Osteoblast (primary cell): ENCODE data around the gene ATRNL1. TPM values are rescaled to one million over a fixed set of nuclear protein-coding genes. Genes with fewer than 3 reads are reported as not detected.

ENCODE experiments used
- DNase-seq: peaks from one replicate; pipeline ENCODE4 v3.0.0; 2011; ENCODE audit warnings: low spot score, mixed read lengths; ENCODE audit not compliant: insufficient read length; ENCODE audit errors: missing footprints
- H2AFZ ChIP-seq: 2 replicates; pipeline ENCODE4 v1.6.0; 2011; ENCODE audit warnings: mild to moderate bottlenecking, low read length
- H3K27ac ChIP-seq: 2 replicates; pipeline ENCODE4 v1.5.1; 2011; ENCODE audit warnings: mild to moderate bottlenecking, low read depth, low read length, moderate library complexity
- H3K27me3 ChIP-seq: 2 replicates; pipeline ENCODE4 v1.6.0; 2012; ENCODE audit warnings: mild to moderate bottlenecking, control low read depth, inconsistent platforms, low read length, moderate library complexity; ENCODE audit not compliant: insufficient read depth
- H3K36me3 ChIP-seq: 2 replicates; pipeline ENCODE4 v1.5.1; 2011; ENCODE audit warnings: mild to moderate bottlenecking, low read length, control low read depth, moderate library complexity; ENCODE audit not compliant: insufficient read depth
- H3K4me1 ChIP-seq: 2 replicates; pipeline ENCODE4 v1.5.1; 2011; ENCODE audit warnings: mild to moderate bottlenecking, low read length, control low read depth, moderate library complexity; ENCODE audit not compliant: insufficient read depth
- H3K4me2 ChIP-seq: 2 replicates; pipeline ENCODE4 v1.6.0; 2011; ENCODE audit warnings: mild to moderate bottlenecking, low read length; ENCODE audit not compliant: insufficient read depth
- H3K4me3 ChIP-seq: fragments of 200-600 bp; sonication (generic); 3 replicates; pipeline ENCODE4 v1.5.1; 2012; ENCODE audit warnings: mild to moderate bottlenecking, low read length, inconsistent platforms; ENCODE audit not compliant: insufficient read depth
- H3K79me2 ChIP-seq: 2 replicates; pipeline ENCODE4 v1.6.0; 2012; ENCODE audit warnings: mild to moderate bottlenecking, low read length, control low read depth, inconsistent platforms; ENCODE audit not compliant: insufficient read depth
- H3K9me3 ChIP-seq: 2 replicates; pipeline ENCODE4 v1.5.1; 2011; ENCODE audit warnings: low read depth, low read length, control low read depth
- H4K20me1 ChIP-seq: 2 replicates; pipeline ENCODE4 v1.6.0; 2012; ENCODE audit warnings: mild to moderate bottlenecking, low read length, control low read depth; ENCODE audit not compliant: insufficient read depth
- CTCF ChIP-seq: IDR thresholded peaks from 2 replicates; pipeline ENCODE4 v1.5.1; 2011; ENCODE audit warnings: mild to moderate bottlenecking, low read depth, low read length, moderate library complexity; ENCODE audit errors: extremely low read depth
- total RNA-seq: library from RNA; depleted of rRNA; stranded (reverse); fragments of >200 nt; gene quantifications from 2 replicates; pipeline ENCODE4 v1.2.3, GENCODE V29; 2012

ATRNL1 gene
- total RNA-seq, 1 donor, result 1.4 TPM

- TF ChIP-seq CTCF, result no peak
- Histone ChIP-seq H3K9me3 (no peaks in the 10 kb centered on the region), H2AFZ (no peak overlapping the region), H3K4me3 (no peak overlapping the region), H3K79me2 (no peaks in the 10 kb centered on the region), H3K27ac (no peak overlapping the region), H3K4me1 (no peaks in the 10 kb centered on the region), H3K36me3 (no peaks in the 10 kb centered on the region), H3K4me2 (no peak overlapping the region), H4K20me1 (no peaks in the 10 kb centered on the region), H3K27me3 (no peaks in the 10 kb centered on the region)
- no peak for DNase-seq
These were observed 788.9 kb downstream of the ATRNL1 start for GRCh38 chr10:115882021-115882420.

DNA sequence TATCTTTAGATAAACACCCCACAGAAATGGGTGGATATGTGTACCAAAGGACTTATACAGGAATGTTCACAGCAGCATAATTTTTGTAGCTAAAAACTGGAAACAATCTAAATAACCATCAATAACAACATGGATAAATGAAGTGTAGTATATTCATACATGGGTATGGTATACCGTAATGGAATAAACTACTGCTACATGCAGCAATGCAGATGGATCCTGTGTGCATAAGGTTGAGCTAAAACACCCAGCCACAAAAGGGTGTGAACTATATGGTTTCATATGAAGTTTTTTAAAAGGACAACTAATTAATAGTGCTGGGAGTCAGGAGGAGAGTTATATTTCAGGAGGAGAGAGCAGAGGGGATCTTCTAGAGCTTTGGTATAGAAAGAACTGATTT is 790.2 kb downstream of the ATRNL1 start:
- Histone ChIP-seq H3K4me3 (no peak overlapping the region), H3K4me2 (no peak overlapping the region), H3K79me2 (no peaks in the 10 kb centered on the region)

GRCh38 chr10:115884331-115884730 is 791.2 kb downstream of the ATRNL1 start:
- H3K9me3 ChIP-seq, result no peaks in the 10 kb centered on the region
- H3K4me1 ChIP-seq, result no peaks in the 10 kb centered on the region
- H3K27me3 ChIP-seq, result no peaks in the 10 kb centered on the region
- no peak overlapping the region for H3K27ac ChIP-seq
- H3K4me3 ChIP-seq, result no peak overlapping the region
- no peak overlapping the region for H3K4me2 ChIP-seq
- no peaks in the 10 kb centered on the region for H4K20me1 ChIP-seq
- TF ChIP-seq CTCF, result no peak
- no peak overlapping the region for H2AFZ ChIP-seq
- H3K79me2 ChIP-seq, result no peaks in the 10 kb centered on the region
- DNase-seq, result no peak
- H3K36me3 ChIP-seq, result no peaks in the 10 kb centered on the region

More for the DNA sequence above, 790.2 kb downstream of the ATRNL1 start:
- no peaks in the 10 kb centered on the region for H3K9me3 ChIP-seq
- TF ChIP-seq CTCF, result no peak
- no peak overlapping the region for H2AFZ ChIP-seq
- H3K27ac ChIP-seq, result no peak overlapping the region
- H4K20me1 ChIP-seq, result no peaks in the 10 kb centered on the region
- H3K4me1 ChIP-seq, result no peaks in the 10 kb centered on the region
- H3K36me3 ChIP-seq, result no peaks in the 10 kb centered on the region
- no peak for DNase-seq
- H3K27me3 ChIP-seq, result no peaks in the 10 kb centered on the region

GRCh38 chr10:115895166-115895565 is 802.0 kb downstream of the ATRNL1 start:
- Histone ChIP-seq H2AFZ (no peak overlapping the region), H3K4me2 (no peak overlapping the region), H3K27me3 (no peaks in the 10 kb centered on the region), H3K9me3 (no peaks in the 10 kb centered on the region), H3K79me2 (no peaks in the 10 kb centered on the region), H3K36me3 (no peaks in the 10 kb centered on the region), H3K4me1 (no peaks in the 10 kb centered on the region), H4K20me1 (no peaks in the 10 kb centered on the region), H3K27ac (no peak overlapping the region), H3K4me3 (no peak overlapping the region)
- no peak for DNase-seq
- no peak for TF ChIP-seq CTCF
